Neural cell (in vitro differentiated cells): ENCODE results near the gene IGSF5.

Experiments
- CTCF ChIP-seq: fragments of 450-650 bp; IDR thresholded peaks from 2 replicates; pipeline ENCODE4 v1.5.1; 2014; ENCODE audit warnings: antibody characterized with exemption, mild to moderate bottlenecking, moderate library complexity; ENCODE audit not compliant: poor library complexity, severe bottlenecking
- EZH2 ChIP-seq: fragments of 200-600, 300-800 bp; shearing (Covaris generic), sonication (generic); IDR thresholded peaks from 2 replicates; pipeline ENCODE4 v1.6.1; 2014; ENCODE audit warnings: antibody characterized with exemption, low read length, borderline replicate concordance, mild to moderate bottlenecking; ENCODE audit not compliant: insufficient read depth, poor library complexity, severe bottlenecking
- RAD21 ChIP-seq: fragments of 450-650 bp; conservative IDR thresholded peaks from 2 replicates; pipeline ENCODE4 v1.6.1; 2014; ENCODE audit warnings: antibody characterized with exemption, mild to moderate bottlenecking, moderate library complexity

GRCh38 chr21:39837861-39838359, 92.9 kb downstream of the IGSF5 start:
- TF ChIP-seq CTCF (no peak), RAD21 (no peak), EZH2 (no peak)
